Left lung (tissue), 14 donors: ENCODE data around the gene PCID2. TPM values are rescaled to one million over a fixed set of nuclear protein-coding genes. Genes with fewer than 3 reads are reported as not detected.
"Not testable (repeated sequence)": the region's sequence is repeated elsewhere in the genome, so short reads cannot be mapped to it uniquely, and the experiment has no call there.

ENCODE experiments used
- ATAC-seq: fragments of 200-7000 bp; cut with Tn5 transposase; one replicate; pipeline ENCODE4 v1.9.1; 2020; ENCODE audit warnings: moderate library complexity
- DNase-seq, 4 donors: peaks; one replicate each; pipeline ENCODE4 v3.0.0-alpha.2; 2013 to 2020
- H3K27ac ChIP-seq, 2 donors: fragments of 200-600 bp; sonication (generic) in 1 of 2; one replicate each; pipeline versions ENCODE4 v1.5.0 to v1.8.0; 2020 to 2021
- H3K27me3 ChIP-seq, 2 donors: fragments of 200-600 bp; sonication (generic) in 1 of 2; one replicate each; pipeline versions ENCODE4 v1.5.0 to v1.8.0; 2020 to 2021
- H3K36me3 ChIP-seq, 2 donors: fragments of 200-600 bp; sonication (generic) in 1 of 2; one replicate each; pipeline versions ENCODE4 v1.5.0 to v1.8.0; 2020 to 2021
- H3K4me1 ChIP-seq, 2 donors: fragments of 200-600 bp; one replicate each; pipeline ENCODE4 v1.8.0; 2021
- H3K4me3 ChIP-seq, 2 donors: fragments of 200-600 bp; sonication (generic) in 1 of 2; one replicate each; pipeline versions ENCODE4 v1.5.0 to v1.8.0; 2020 to 2021; ENCODE audit warnings: mild to moderate bottlenecking in 1 of 2
- H3K9me3 ChIP-seq, 2 donors: fragments of 200-600 bp; sonication (generic) in 1 of 2; one replicate each; pipeline versions ENCODE4 v1.5.0 to v1.8.0; 2020 to 2021
- CTCF ChIP-seq, 2 donors: fragments of 200-600 bp; sonication (generic) in 1 of 2; IDR thresholded peaks; one replicate each; pipeline versions ENCODE4 v1.5.0 to v1.8.0; 2021; ENCODE audit warnings: antibody characterized with exemption in 2 of 2
- intact Hi-C, 2 donors: fragments of 100-400 bp; cut with DNase I; formaldehyde crosslinking; loops; one replicate each; pipeline versions ENCODE4 v1.11.2 to v1.14.2; 2022
- long read RNA-seq, 12 donors: library from polyadenylated mRNA in 2 of 12; unstranded in 2 of 12; transcript quantifications; one replicate each; pipeline ENCODE4 v2.0.0 and lab custom pipeline, GENCODE V29; 2019 to 2026
- polyA plus RNA-seq, 6 donors: library from polyadenylated mRNA; unstranded; fragments of 120-200 nt; gene quantifications; one replicate each; pipeline ENCODE4 v1.2.1, GENCODE V29; 2013; ENCODE audit not compliant: insufficient read length in 6 of 6
- total RNA-seq, 2 donors: library from RNA; stranded (reverse); fragmentation: NEBNext Ultra II Directional; extraction: Animal tissue kit (Norgen Biotek cat#: 25700); gene quantifications; one replicate each; pipeline ENCODE4 v1.2.1, GENCODE V29; 2021
- donor health status: DM: no; HTN: yes; CAD: no.
- donor health status: DM: no; HTN: no; CAD: no.

The PCID2 gene
- total RNA-seq = 10 to 100 TPM; 30.5 to 41.0 TPM
- 10 to 100 TPM; 68.4 to 79.7 (median 73.9) TPM for polyA plus RNA-seq
- long read RNA-seq, donor 1, partial matches to known transcripts = 0 of 14 reads
- long read RNA-seq, donor 1, other reads (novel, unspliced or antisense) = 14 of 14 reads
- long read RNA-seq, donor 2, full-length matches to known transcripts = 1 of 131 reads
- long read RNA-seq, donor 2, partial matches to known transcripts = 110 of 131 reads
- long read RNA-seq, donor 2, other reads (novel, unspliced or antisense) = 20 of 131 reads
- long read RNA-seq, donor 3, partial matches to known transcripts = 0 of 9 reads
- long read RNA-seq, donor 3, other reads (novel, unspliced or antisense) = 9 of 9 reads
- long read RNA-seq, donor 4, transcript PCID2-206 (15 exons, 1,671 nt) = minor isoform, 5 of 30 reads
- long read RNA-seq, donor 4, transcript PCID2-205 (15 exons, 1,654 nt) = minor isoform, 5 of 30 reads
- long read RNA-seq, donor 4, transcript PCID2-202 (14 exons, 1,898 nt) = major isoform, 12 of 30 reads
- long read RNA-seq, donor 4, partial matches to known transcripts = 1 of 30 reads
- long read RNA-seq, donor 4, other reads (novel, unspliced or antisense) = 6 of 30 reads
- long read RNA-seq, donor 5, partial matches to known transcripts = 0 of 1 reads
- long read RNA-seq, donor 5, other reads (novel, unspliced or antisense) = 0 of 1 reads
- long read RNA-seq, donor 6, partial matches to known transcripts = 68 of 92 reads
- long read RNA-seq, donor 6, other reads (novel, unspliced or antisense) = 23 of 92 reads
- long read RNA-seq, donor 7, full-length matches to known transcripts = 1 of 1 reads
- long read RNA-seq, donor 7, partial matches to known transcripts = 0 of 1 reads
- long read RNA-seq, donor 7, other reads (novel, unspliced or antisense) = 0 of 1 reads
- long read RNA-seq, donor 8, partial matches to known transcripts = 5 of 5 reads
- long read RNA-seq, donor 8, other reads (novel, unspliced or antisense) = 0 of 5 reads
- long read RNA-seq, donor 9 = 0 reads
- long read RNA-seq, donor 10, transcript PCID2-206 (15 exons, 1,671 nt) = minor isoform, 5 of 24 reads
- long read RNA-seq, donor 10, transcript PCID2-202 (14 exons, 1,898 nt) = major isoform, 8 of 24 reads
- long read RNA-seq, donor 10, partial matches to known transcripts = 0 of 24 reads
- long read RNA-seq, donor 10, other reads (novel, unspliced or antisense) = 8 of 24 reads
- long read RNA-seq, donor 11, partial matches to known transcripts = 5 of 5 reads
- long read RNA-seq, donor 11, other reads (novel, unspliced or antisense) = 0 of 5 reads
- long read RNA-seq, donor 12, partial matches to known transcripts = 0 of 1 reads
- long read RNA-seq, donor 12, other reads (novel, unspliced or antisense) = 0 of 1 reads

DNA sequence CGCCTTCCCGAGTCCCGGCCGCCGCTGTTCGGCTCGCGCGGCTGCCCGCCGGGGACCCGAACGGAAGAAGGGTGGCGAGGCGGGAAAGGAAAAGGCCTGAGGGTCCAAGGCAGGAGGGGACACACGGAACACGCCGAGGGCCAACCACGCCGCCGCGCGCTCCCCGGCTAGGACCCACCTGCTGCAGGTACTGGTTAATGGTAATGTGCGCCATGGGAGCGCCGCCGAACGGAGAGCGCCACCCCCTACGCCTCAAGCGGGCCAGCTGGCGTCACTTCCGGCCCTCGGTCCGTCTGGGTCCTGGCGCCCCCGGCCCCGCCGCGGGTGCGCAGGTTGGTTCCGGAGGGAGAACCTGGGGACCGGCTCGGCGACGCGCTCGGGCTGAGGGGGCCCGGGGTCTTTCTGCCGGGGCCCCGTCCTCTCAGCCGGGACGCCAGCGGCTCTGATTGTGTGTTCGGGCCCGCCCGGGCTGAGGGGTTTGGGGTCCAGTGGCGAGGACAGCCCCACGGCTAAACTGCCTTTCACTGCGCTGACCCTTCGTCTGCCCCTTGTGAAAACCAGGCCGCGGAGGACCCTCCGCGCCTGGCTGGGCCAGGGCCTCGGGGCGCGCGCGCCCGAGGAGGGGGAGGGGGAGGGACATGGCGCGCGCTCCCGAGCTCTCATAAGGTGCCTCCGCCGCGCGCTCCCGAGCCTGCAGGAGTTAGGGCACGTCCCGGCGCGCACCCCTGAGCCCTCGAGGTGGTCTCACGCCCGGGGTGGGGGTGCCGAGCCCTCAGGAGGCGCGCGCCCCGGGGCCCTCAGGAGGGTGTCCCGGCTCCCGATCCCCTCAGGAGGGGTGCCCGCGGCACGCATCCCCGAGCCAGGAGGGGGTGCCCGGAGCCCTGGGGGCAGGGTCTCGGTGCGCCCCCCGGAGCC is at the start of gene PCID2:
TSS of gene PCID2 (minus strand) at position 249 of the 915 bp plus-strand sequence. CDS start at position 214, 35 bp downstream.
- intact Hi-C loops = no loop called here
- TF ChIP-seq CTCF (IDR thresholded peaks at IDR 0.05) = no peak
- ATAC-seq = peak; percentile 93
- Histone ChIP-seq H3K27ac (peak within 1 kb of the TSS; percentile 98 to 99), H3K27me3 (no peaks in the 10 kb centered on the region), H3K4me3 (peak within 1 kb of the TSS; percentile 89 to 99), H3K4me1 (peaks cover 21 to 70% of the 10 kb centered on the region in 2 donors), H3K36me3 (peaks cover 0 to 22% of the 10 kb centered on the region in 2 donors), H3K9me3 (no peaks in the 10 kb centered on the region)
- DNase-seq = peak; percentile 89 to 96 (median 92)

DNA sequence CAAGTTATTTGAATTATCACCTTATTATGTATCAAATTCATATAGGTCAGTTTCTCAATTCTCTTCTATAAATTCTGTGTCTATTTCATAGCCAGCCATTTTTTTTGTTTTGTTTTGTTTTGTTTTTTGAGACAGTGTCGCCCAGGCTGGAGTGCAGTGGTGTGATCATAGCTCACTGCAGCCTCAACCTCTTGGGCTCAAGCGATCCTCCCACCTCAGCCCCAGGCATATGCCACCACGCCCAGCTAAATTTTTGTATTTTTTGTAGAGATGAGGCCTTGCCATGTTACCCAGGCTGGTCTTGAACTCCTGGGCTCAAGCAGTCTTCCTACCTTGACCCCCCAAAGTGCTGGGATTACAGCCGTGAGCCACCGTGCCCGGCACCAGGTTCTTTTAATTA is 49.4 kb upstream of the PCID2 start:
- H3K4me3 ChIP-seq, intact Hi-C loops, DNase-seq, H3K27me3 ChIP-seq, ATAC-seq, H3K27ac ChIP-seq, H3K9me3 ChIP-seq, H3K4me1 ChIP-seq: not testable (repeated sequence)
- peaks cover 0 to 97% of the 10 kb centered on the region in 2 donors for H3K36me3 ChIP-seq

GRCh38 chr13:113252516-113253095 is 44.1 kb upstream of the PCID2 start:
- H3K4me3 ChIP-seq = no peak overlapping the region
- intact Hi-C loops = no loop called here
- ATAC-seq = no peak
- no peak overlapping the region for H3K27ac ChIP-seq
- no peak for TF ChIP-seq CTCF (IDR thresholded peaks at IDR 0.05)
- peaks cover 2 to 100% of the 10 kb centered on the region in 2 donors for H3K36me3 ChIP-seq
- H3K27me3 ChIP-seq = no peaks in the 10 kb centered on the region
- no peaks in the 10 kb centered on the region for H3K9me3 ChIP-seq
- H3K4me1 ChIP-seq = no peaks in the 10 kb centered on the region
- no peak for DNase-seq

DNA sequence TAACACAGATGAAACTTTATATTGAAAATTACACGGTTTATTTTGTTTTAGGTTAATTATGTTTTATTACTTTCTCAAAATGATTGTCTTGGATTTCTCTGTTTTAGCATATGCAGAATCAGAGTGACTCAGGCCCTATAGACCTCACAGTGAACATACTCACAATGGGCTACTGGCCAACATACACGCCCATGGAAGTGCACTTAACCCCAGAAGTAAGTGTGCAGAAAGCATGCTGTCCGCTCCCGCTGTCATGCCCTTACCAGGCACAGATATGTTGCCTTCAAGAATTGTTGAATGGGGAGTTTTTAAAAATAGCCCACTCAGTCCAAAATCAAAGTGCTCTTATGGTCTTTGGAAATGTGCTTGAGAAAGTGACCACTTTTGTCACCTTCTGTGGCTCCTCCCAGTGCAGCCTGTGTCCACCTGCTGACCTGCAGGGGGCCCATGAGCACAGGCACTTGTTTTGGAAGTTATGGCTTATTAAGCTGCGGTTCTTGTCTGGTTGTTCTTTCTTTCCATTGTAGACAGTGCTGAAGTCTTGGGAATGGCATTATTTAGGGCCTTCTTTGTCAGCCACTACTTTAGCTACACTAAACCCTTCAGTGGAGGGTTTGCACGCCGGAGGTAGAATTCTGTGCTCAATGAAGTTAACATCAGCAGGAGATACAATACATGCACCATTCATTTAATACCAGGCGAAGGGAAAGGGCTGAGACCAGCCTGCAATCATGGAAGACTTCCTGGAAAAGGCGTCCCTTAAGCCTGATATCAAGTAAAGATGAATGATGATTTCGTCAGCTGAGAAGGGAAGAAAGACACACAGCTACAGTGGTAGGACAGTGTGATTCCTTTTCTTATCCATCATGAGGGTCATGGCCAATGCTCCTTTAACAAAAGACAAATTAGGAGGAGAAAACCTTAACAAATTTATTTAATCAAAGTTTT is 37.7 kb upstream of the PCID2 start:
- no peak overlapping the region for H3K4me3 ChIP-seq
- H3K27me3 ChIP-seq = no peaks in the 10 kb centered on the region
- peaks cover 2 to 100% of the 10 kb centered on the region in 2 donors for H3K36me3 ChIP-seq
- peak in 1 of 4 donors; percentile 65 for DNase-seq
- intact Hi-C loops = no loop called here
- H3K4me1 ChIP-seq = no peaks in the 10 kb centered on the region
- TF ChIP-seq CTCF (IDR thresholded peaks at IDR 0.05) = peak; percentile 24 to 35
- H3K9me3 ChIP-seq = no peaks in the 10 kb centered on the region
- no peak overlapping the region for H3K27ac ChIP-seq
- peak; percentile 94 for ATAC-seq
